ENCODE measurements around the gene CHST15. TPM values are rescaled to one million over a fixed set of nuclear protein-coding genes. Genes with fewer than 3 reads are reported as not detected.

CHST15 gene
- total and polyA plus RNA-seq, 2 of the 13 experiments (the other 11 are each of a cell fraction or from before 2014, with no cell fraction given): 1.4 to 94.7 TPM

DNA sequence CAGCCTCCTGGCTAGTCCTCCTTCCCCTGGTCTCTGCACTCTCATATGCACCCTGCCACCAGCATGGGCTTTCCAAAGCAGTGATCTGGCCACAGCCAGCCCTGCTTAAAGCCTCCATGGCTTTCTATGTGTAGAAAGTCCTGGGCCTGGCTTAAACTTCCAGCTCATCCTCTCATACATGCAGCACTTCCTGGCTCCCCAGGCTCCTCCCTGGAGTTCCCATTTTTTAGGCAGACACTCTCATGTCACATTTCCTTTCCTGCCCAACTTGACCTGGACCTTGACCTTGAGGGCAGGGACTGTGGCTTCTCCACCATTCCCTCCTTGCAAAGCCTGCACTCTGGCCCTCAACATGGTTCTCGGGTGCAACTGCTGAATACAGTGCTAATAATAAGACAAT is 79.5 kb downstream of the CHST15 start:
- whole genome bisulfite sequencing (ENCODE audit: low lambda C conversion rate): 96% methylated on average over 1 of the region's 1 CpG
- ATAC-seq (no peak), FAIRE-seq (no peak), DNase-seq (ENCODE audit: low spot score) (no peak)
- no TSS peak for BruUV-seq (replicated peaks)
- Histone ChIP-seq H3K4me3 (replicated peaks in 1 of 3; ENCODE audit: insufficient read depth in 1 of 3, low read depth in 2 of 3, low read length in 3 of 3) (no peak overlapping the region), H3K27me3 (ENCODE audit: control insufficient read depth in 1 of 2, insufficient read depth in 2 of 2, low read length in 2 of 2) (no peaks in the 10 kb centered on the region), H3K4me1 (ENCODE audit: insufficient read depth, low read length) (no peaks in the 10 kb centered on the region), H3K27ac (ENCODE audit: extremely low read length, insufficient read depth, low read length) (no peak overlapping the region), H4K20me1 (ENCODE audit: insufficient read depth, low read length) (peaks cover 13% of the 10 kb centered on the region), H3K4me2 (ENCODE audit: low read depth, low read length) (no peak overlapping the region), H3K9me3 (ENCODE audit: low read length) (peaks cover 13% of the 10 kb centered on the region), H3K36me3 (replicated peaks in 1 of 2; ENCODE audit: control insufficient read depth in 1 of 2, insufficient read depth in 2 of 2, low read length in 2 of 2) (peaks cover 31 to 73% of the 10 kb centered on the region in 2 experiments), H3K79me2 (ENCODE audit: insufficient read depth, low read length) (no peaks in the 10 kb centered on the region), H2AFZ (ENCODE audit: low read length) (no peak overlapping the region), H3K9ac (ENCODE audit: insufficient read depth, low read depth, low read length) (no peak overlapping the region)
- intact Hi-C loops (cut with micrococcal nuclease; ENCODE audit: unreplicated experiment): no loop called here
- POLR2A ChIA-PET: no interaction called here
- CTCF ChIA-PET (ENCODE audit: low intra/inter-chr PET ratio, low total read pairs): no interaction called here
- in situ Hi-C loops (cut with HindIII; ENCODE audit: extremely low pct_ligation_motif_present, low pct_unique_long_range_greater_than_20kb): no loop called here
- TF ChIP-seq SNRNP70 (IDR thresholded peaks at IDR 0.05; ENCODE audit: low read depth, low read length) (no peak), HMG20B (CRISPR knock-in tag; conservative IDR thresholded peaks at IDR 0.05) (no peak), POLR2A (IDR thresholded peaks at IDR 0.05; ENCODE audit: insufficient read depth in 1 of 2, low read depth in 2 of 2, low read length in 2 of 2) (0 out of 4 replicates have a peak, but pooled peaks of 1 of the 2 experiments have one; percentile 15)
- TF ChIP-seq, protein P1, sequence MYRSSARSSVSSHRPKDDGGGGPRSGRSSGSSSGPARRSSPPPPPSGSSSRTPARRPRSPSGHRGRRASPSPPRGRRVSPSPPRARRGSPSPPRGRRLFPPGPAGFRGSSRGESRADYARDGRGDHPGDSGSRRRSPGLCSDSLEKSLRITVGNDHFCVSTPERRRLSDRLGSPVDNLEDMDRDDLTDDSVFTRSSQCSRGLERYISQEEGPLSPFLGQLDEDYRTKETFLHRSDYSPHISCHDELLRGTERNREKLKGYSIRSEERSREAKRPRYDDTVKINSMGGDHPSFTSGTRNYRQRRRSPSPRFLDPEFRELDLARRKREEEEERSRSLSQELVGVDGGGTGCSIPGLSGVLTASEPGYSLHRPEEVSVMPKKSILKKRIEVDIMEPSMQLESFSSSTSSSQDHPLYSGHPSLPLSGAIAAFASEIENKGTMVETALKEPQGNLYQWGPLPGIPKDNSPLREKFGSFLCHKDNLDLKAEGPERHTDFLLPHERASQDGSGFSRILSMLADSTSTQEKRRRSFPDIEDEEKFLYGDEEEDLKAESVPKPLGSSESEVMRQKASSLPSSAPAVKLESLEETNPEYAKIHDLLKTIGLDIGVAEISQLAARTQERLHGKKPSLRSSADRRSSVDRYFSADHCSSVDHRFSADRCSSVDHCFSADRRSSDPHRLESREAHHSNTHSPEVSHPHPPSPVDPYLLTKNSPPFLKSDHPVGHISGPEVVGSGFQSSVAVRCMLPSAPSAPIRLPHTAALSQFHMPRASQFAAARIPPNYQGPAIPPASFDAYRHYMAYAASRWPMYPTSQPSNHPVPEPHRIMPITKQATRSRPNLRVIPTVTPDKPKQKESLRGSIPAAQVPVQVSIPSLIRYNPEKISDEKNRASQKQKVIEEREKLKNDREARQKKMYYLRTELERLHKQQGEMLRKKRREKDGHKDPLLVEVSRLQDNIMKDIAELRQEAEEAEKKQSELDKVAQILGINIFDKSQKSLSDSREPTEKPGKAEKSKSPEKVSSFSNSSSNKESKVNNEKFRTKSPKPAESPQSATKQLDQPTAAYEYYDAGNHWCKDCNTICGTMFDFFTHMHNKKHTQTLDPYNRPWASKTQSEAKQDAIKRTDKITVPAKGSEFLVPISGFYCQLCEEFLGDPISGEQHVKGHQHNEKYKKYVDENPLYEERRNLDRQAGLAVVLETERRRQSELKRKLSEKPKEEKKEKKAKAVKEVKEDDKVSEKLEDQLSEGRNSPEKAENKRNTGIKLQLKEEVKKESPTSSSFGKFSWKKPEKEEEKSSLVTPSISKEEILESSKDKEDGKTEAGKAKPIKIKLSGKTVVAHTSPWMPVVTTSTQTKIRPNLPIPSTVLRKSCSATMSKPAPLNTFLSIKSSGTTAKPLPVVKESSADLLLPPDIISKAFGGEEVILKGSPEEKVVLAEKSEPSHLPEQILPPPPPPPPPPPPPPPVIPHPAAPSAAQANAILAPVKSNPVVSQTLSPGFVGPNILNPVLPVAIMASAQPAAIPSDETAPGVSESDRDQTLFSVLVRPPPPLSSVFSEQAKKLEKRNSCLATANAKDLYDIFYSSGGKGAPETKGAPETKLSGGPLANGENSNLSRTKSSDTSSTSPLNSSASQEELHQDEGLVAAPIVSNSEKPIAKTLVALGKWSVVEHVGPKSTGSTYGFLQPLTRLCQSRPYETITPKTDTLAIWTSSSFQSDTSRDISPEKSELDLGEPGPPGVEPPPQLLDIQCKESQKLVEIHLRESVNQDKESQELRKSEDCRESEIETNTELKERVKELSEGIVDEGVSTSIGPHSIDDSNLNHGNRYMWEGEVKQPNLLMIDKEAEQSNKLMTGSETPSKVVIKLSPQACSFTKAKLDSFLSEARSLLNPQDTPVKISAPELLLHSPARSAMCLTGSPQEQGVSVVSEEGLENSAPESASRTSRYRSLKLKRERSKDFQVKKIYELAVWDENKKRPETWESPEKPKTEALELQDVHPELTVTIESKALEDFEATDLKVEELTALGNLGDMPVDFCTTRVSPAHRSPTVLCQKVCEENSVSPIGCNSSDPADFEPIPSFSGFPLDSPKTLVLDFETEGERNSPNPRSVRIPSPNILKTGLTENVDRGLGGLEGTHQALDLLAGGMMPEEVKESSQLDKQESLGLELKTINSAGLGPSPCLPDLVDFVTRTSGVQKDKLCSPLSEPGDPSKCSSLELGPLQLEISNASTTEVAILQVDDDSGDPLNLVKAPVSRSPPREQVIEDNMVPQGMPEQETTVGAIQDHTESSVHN (CRISPR knock-in tag; IDR thresholded peaks at IDR 0.05): no peak

Data from HepG2 (cell line).